HepG2 (cell line): ENCODE results near the gene KRT17.

Source experiments
- ATF3 ChIP-seq: sonication (generic); formaldehyde crosslinking; IDR thresholded peaks from 2 replicates; pipeline ENCODE4 v1.4.0; 2020; ENCODE audit warnings: missing genetic modification reagents
- BHLHE40 ChIP-seq: IDR thresholded peaks from 2 replicates; pipeline ENCODE4 v1.6.1; 2011; ENCODE audit warnings: low read length, improper control_type of control experiment
- CENPBD1 ChIP-seq: sonication (generic); formaldehyde crosslinking; IDR thresholded peaks from 2 replicates; pipeline ENCODE4 v1.8.0; 2022; ENCODE audit warnings: missing genetic modification reagents, low read depth, mild to moderate bottlenecking, borderline replicate concordance
- FIP1L1 ChIP-seq: fragments of 200-400 bp; formaldehyde crosslinking; IDR thresholded peaks from 2 replicates; pipeline ENCODE4 v1.6.1; 2018; ENCODE audit warnings: low read depth, mild to moderate bottlenecking, low read length, moderate library complexity, borderline replicate concordance; ENCODE audit not compliant: insufficient read depth
- HHEX ChIP-seq: IDR thresholded peaks from 2 replicates; pipeline ENCODE4 v1.6.1; 2016; ENCODE audit warnings: control low read depth
- HNRNPK ChIP-seq: fragments of 200-400 bp; formaldehyde crosslinking; IDR thresholded peaks from 2 replicates; pipeline ENCODE4 v1.6.1; 2018; ENCODE audit warnings: low read length, low read depth, moderate library complexity, mild to moderate bottlenecking; ENCODE audit not compliant: poor library complexity, severe bottlenecking
- ZKSCAN8 ChIP-seq: IDR thresholded peaks from 2 replicates; pipeline ENCODE4 v1.6.1; 2016; ENCODE audit warnings: borderline replicate concordance, missing genetic modification reagents, missing compliant biosample characterization
- ZNF629 ChIP-seq: sonication (generic); formaldehyde crosslinking; conservative IDR thresholded peaks from 2 replicates; pipeline ENCODE4 v1.5.0; 2020; ENCODE audit warnings: missing genetic modification reagents
- ZNF749 ChIP-seq: sonication (generic); formaldehyde crosslinking; IDR thresholded peaks from 2 replicates; pipeline ENCODE4 v1.8.0; 2022; ENCODE audit warnings: mild to moderate bottlenecking, missing genetic modification reagents, moderate library complexity, borderline replicate concordance
- TF ChIP-seq, protein P1 (sequence below): sonication (generic); formaldehyde crosslinking; IDR thresholded peaks from 2 replicates; pipeline ENCODE4 v1.4.0; 2020; ENCODE audit warnings: missing genetic modification reagents, borderline replicate concordance
- TF ChIP-seq, protein P2 (sequence below): sonication (generic); formaldehyde crosslinking; IDR thresholded peaks from 2 replicates; pipeline ENCODE4 v1.5.0; 2020; ENCODE audit warnings: mild to moderate bottlenecking, missing genetic modification reagents, moderate library complexity
- TF ChIP-seq, protein P3 (sequence below): sonication (generic); formaldehyde crosslinking; IDR thresholded peaks from 2 replicates; pipeline ENCODE4 v1.9.0; 2021; ENCODE audit warnings: missing genetic modification reagents, borderline replicate concordance

DNA sequence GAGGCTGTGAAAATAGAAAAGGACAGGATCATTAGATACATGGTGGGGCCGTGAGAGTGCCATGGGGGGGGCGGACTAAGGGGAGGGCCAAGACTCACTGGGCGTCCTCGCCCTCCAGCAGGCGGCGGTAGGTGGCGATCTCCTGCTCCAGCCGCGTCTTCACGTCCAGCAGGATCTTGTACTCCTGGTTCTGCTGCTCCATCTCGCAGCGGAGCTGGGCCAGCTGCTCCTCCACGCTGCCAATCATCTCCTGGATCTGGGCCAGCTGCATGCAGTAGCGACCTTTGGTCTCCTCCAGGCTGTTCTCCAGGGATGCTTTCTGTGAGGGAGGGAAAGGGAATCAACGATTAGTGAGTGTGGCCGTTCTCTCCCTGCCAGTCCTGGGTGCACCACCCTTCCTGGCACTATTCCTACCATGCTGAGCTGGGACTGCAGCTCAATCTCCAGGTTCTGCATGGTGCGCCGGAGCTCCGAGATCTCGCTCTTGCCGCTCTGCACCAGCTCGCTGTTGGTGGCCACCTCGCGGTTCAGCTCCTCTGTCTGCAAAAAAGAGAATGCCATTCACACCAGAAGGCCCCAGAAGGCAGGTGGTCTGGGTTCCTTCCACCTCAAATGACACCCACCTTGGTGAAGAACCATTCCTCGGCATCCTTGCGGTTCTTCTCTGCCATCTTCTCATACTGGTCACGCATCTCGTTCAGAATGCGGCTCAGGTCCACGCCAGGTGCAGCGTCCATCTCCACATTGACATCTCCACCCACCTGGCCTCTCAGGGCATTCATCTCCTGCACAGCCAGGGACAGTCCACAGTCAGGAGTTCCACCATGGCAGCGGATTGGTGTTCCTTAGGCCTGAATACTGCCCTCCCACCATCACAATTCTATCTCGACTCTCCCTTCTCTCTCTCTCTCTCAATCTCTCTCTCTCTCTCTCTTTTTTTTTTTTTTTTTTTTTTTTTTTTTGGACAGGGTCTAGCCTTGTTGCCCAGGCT is 40.9 kb downstream of the KRT17 start:
- TF ChIP-seq, protein P1, sequence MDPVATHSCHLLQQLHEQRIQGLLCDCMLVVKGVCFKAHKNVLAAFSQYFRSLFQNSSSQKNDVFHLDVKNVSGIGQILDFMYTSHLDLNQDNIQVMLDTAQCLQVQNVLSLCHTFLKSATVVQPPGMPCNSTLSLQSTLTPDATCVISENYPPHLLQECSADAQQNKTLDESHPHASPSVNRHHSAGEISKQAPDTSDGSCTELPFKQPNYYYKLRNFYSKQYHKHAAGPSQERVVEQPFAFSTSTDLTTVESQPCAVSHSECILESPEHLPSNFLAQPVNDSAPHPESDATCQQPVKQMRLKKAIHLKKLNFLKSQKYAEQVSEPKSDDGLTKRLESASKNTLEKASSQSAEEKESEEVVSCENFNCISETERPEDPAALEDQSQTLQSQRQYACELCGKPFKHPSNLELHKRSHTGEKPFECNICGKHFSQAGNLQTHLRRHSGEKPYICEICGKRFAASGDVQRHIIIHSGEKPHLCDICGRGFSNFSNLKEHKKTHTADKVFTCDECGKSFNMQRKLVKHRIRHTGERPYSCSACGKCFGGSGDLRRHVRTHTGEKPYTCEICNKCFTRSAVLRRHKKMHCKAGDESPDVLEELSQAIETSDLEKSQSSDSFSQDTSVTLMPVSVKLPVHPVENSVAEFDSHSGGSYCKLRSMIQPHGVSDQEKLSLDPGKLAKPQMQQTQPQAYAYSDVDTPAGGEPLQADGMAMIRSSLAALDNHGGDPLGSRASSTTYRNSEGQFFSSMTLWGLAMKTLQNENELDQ = no peak
- TF ChIP-seq BHLHE40 (no peak), HHEX (CRISPR knock-in tag) (no peak), ZNF629 (CRISPR knock-in tag) (no peak), ZKSCAN8 (CRISPR knock-in tag) (no peak), ATF3 (no peak), CENPBD1 (CRISPR knock-in tag) (no peak), FIP1L1 (no peak), ZNF749 (no peak), HNRNPK (no peak)
- TF ChIP-seq, protein P2, sequence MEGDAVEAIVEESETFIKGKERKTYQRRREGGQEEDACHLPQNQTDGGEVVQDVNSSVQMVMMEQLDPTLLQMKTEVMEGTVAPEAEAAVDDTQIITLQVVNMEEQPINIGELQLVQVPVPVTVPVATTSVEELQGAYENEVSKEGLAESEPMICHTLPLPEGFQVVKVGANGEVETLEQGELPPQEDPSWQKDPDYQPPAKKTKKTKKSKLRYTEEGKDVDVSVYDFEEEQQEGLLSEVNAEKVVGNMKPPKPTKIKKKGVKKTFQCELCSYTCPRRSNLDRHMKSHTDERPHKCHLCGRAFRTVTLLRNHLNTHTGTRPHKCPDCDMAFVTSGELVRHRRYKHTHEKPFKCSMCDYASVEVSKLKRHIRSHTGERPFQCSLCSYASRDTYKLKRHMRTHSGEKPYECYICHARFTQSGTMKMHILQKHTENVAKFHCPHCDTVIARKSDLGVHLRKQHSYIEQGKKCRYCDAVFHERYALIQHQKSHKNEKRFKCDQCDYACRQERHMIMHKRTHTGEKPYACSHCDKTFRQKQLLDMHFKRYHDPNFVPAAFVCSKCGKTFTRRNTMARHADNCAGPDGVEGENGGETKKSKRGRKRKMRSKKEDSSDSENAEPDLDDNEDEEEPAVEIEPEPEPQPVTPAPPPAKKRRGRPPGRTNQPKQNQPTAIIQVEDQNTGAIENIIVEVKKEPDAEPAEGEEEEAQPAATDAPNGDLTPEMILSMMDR = peak; percentile 39; the same call in 1 of the 2 replicates
- TF ChIP-seq, protein P3, sequence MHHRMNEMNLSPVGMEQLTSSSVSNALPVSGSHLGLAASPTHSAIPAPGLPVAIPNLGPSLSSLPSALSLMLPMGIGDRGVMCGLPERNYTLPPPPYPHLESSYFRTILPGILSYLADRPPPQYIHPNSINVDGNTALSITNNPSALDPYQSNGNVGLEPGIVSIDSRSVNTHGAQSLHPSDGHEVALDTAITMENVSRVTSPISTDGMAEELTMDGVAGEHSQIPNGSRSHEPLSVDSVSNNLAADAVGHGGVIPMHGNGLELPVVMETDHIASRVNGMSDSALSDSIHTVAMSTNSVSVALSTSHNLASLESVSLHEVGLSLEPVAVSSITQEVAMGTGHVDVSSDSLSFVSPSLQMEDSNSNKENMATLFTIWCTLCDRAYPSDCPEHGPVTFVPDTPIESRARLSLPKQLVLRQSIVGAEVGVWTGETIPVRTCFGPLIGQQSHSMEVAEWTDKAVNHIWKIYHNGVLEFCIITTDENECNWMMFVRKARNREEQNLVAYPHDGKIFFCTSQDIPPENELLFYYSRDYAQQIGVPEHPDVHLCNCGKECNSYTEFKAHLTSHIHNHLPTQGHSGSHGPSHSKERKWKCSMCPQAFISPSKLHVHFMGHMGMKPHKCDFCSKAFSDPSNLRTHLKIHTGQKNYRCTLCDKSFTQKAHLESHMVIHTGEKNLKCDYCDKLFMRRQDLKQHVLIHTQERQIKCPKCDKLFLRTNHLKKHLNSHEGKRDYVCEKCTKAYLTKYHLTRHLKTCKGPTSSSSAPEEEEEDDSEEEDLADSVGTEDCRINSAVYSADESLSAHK = no peak
